GM19438 (cell line): ENCODE data around the gene SCD5.
A peak's percentile ranks its signal among the peaks of the same experiment; 100 is the strongest.

Experiments
- ATAC-seq: cut with Tn5 transposase; IDR thresholded peaks from one replicate; pipeline ENCODE4 v1.9.1; 2021; ENCODE audit warnings: low read depth; ENCODE audit not compliant: unreplicated experiment

The SCD5 gene

GRCh38 chr4:82797405-82798111 lies 1.0 kb downstream of the SCD5 start:
- no peak for ATAC-seq

- no peak for ATAC-seq
Measured at GRCh38 chr4:82797040-82797404, 1.6 kb downstream of the SCD5 start.

- ATAC-seq: no peak
Measured at GRCh38 chr4:82792912-82793649, 5.5 kb downstream of the SCD5 start.

GRCh38 chr4:82791179-82791578 lies 7.4 kb downstream of the SCD5 start:
- no peak for ATAC-seq

GRCh38 chr4:82790060-82790660 lies 8.4 kb downstream of the SCD5 start:
- ATAC-seq: no peak

- no peak for ATAC-seq
Measured at GRCh38 chr4:82789025-82789776, 9.4 kb downstream of the SCD5 start.

- ATAC-seq: no peak
Measured at GRCh38 chr4:82787342-82787741, 11.3 kb downstream of the SCD5 start.

GRCh38 chr4:82786828-82787227 lies 11.8 kb downstream of the SCD5 start:
- no peak for ATAC-seq

- no peak for ATAC-seq
Measured at GRCh38 chr4:82785611-82786400, 12.8 kb downstream of the SCD5 start.

- no peak for ATAC-seq
Measured at GRCh38 chr4:82784681-82785610, 13.7 kb downstream of the SCD5 start.

- no peak for ATAC-seq
Measured at GRCh38 chr4:82782626-82783345, 15.8 kb downstream of the SCD5 start.

- ATAC-seq: peak; percentile 90
Measured at GRCh38 chr4:82780752-82781231, 17.8 kb downstream of the SCD5 start.

GRCh38 chr4:82780170-82780751 lies 18.3 kb downstream of the SCD5 start:
- peak; percentile 7 for ATAC-seq

- no peak for ATAC-seq
Measured at GRCh38 chr4:82779032-82779431, 19.6 kb downstream of the SCD5 start.

GRCh38 chr4:82777857-82778525 lies 20.6 kb downstream of the SCD5 start:
- no peak for ATAC-seq

GRCh38 chr4:82776925-82777542 lies 21.6 kb downstream of the SCD5 start:
- ATAC-seq: no peak

- no peak for ATAC-seq
Measured at GRCh38 chr4:82775243-82775642, 23.4 kb downstream of the SCD5 start.
